Measurements from ENCODE around the gene GRID2.

GRID2 gene

DNA sequence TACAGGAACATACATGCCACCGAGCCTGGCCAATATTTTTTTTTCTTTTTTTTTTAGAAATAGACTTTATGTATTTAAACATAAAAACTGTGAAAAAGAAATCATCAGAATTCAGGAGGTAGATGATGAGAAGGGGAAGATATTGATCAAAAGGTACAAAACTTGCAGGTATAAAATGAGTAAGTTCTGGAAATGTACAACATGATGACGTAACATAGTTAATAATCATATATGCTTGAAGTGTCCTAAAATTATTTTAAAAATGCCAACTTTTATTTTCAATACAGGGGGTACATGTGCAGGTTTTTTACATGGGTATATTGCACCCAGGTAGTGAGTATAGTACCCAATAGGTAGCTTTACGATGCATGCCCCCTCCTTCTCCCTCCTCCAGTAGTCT, 337.6 kb downstream of the GRID2 start:
- DNase-seq = no peak
- H3K4me1 ChIP-seq (ENCODE audit: low read length) = no peaks in the 10 kb centered on the region
- H3K27me3 ChIP-seq (replicated peaks; ENCODE audit: insufficient read depth, low read length) = no peaks in the 10 kb centered on the region
- H4K20me1 ChIP-seq (ENCODE audit: insufficient read depth, low read length) = no peaks in the 10 kb centered on the region
- no peaks in the 10 kb centered on the region for H3F3A ChIP-seq (ENCODE audit: insufficient read depth, low read length)
- no peaks in the 10 kb centered on the region for H3K9me3 ChIP-seq (replicated peaks; ENCODE audit: insufficient read depth, low read length)
- H3K4me2 ChIP-seq (ENCODE audit: low read depth, low read length) = no peak overlapping the region
- H3K9ac ChIP-seq (ENCODE audit: low read length) = no peak overlapping the region
- H3K36me3 ChIP-seq (replicated peaks; ENCODE audit: insufficient read depth, low read length) = no peaks in the 10 kb centered on the region
- no peak overlapping the region for H3K27ac ChIP-seq (ENCODE audit: low read length)
- no peak overlapping the region for H3K4me3 ChIP-seq (ENCODE audit: low read length)
- H3K9me2 ChIP-seq (replicated peaks; ENCODE audit: insufficient read depth, low read length) = no peaks in the 10 kb centered on the region
- TF ChIP-seq EZH2 (optimal IDR thresholded peaks at IDR 0.05; ENCODE audit: low read depth, low read length) (no peak), CTCF (IDR thresholded peaks at IDR 0.05; ENCODE audit: low read length) (no peak), EZH2phosphoT487 (IDR thresholded peaks at IDR 0.05; ENCODE audit: low read length) (no peak)
- H2AFZ ChIP-seq (ENCODE audit: low read length) = no peak overlapping the region
- H3K79me2 ChIP-seq (ENCODE audit: low read length) = no peaks in the 10 kb centered on the region

DNA sequence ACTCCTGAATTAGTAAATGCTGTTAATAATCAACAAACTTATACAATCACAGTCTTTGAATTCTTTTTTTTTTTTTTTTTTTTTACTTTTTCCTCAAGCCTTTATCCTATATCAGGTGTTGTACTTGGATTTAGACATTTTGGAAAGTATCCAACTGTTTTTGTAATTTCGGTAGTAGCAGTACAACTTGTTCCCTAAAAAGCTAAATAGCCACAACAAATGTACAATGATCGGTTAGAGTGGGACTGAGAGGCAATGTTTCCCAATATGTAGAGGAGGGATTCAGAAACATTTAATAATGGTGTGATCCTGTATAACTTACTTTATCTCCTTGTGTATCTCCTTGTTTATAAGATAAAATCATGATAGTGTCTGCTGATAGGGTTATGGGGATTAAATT, 343.1 kb downstream of the GRID2 start:
- no peak for DNase-seq
- Histone ChIP-seq H3K4me2 (ENCODE audit: low read depth, low read length) (no peak overlapping the region), H3K9me2 (replicated peaks; ENCODE audit: insufficient read depth, low read length) (no peaks in the 10 kb centered on the region), H3K4me3 (ENCODE audit: low read length) (no peak overlapping the region), H3F3A (ENCODE audit: insufficient read depth, low read length) (no peaks in the 10 kb centered on the region), H3K9ac (ENCODE audit: low read length) (no peak overlapping the region), H2AFZ (ENCODE audit: low read length) (no peak overlapping the region), H3K9me3 (replicated peaks; ENCODE audit: insufficient read depth, low read length) (no peaks in the 10 kb centered on the region), H3K27me3 (replicated peaks; ENCODE audit: insufficient read depth, low read length) (no peaks in the 10 kb centered on the region), H3K36me3 (replicated peaks; ENCODE audit: insufficient read depth, low read length) (no peaks in the 10 kb centered on the region), H3K4me1 (ENCODE audit: low read length) (no peaks in the 10 kb centered on the region), H3K79me2 (ENCODE audit: low read length) (no peaks in the 10 kb centered on the region), H3K27ac (ENCODE audit: low read length) (no peak overlapping the region), H4K20me1 (ENCODE audit: insufficient read depth, low read length) (no peaks in the 10 kb centered on the region)
- no peak for TF ChIP-seq EZH2 (optimal IDR thresholded peaks at IDR 0.05; ENCODE audit: low read depth, low read length)
- TF ChIP-seq CTCF (IDR thresholded peaks at IDR 0.05; ENCODE audit: low read length) = no peak
- TF ChIP-seq EZH2phosphoT487 (IDR thresholded peaks at IDR 0.05; ENCODE audit: low read length) = no peak

DNA sequence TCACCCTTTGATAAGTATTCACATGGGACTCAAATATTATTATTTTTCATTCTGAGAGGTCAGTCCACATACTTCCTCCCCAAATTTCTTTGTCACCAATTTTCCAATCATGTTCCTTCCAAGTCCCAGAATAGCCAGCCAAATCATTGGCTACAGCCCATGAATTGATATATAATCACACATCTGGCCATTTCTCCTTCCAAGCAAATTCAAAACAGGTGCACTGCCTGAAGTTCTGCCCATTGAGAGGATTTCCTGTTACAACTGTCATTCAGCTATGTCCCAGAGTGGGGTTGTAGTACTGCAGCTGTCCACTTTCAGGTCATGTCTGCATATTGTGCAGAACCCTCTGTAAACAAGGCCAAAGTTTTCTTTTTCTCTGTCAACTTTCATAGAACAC, 347.8 kb downstream of the GRID2 start:
- H3K4me3 ChIP-seq (ENCODE audit: low read length) = no peak overlapping the region
- no peaks in the 10 kb centered on the region for H3K79me2 ChIP-seq (ENCODE audit: low read length)
- no peak overlapping the region for H2AFZ ChIP-seq (ENCODE audit: low read length)
- no peaks in the 10 kb centered on the region for H4K20me1 ChIP-seq (ENCODE audit: insufficient read depth, low read length)
- H3K9me2 ChIP-seq (replicated peaks; ENCODE audit: insufficient read depth, low read length) = no peaks in the 10 kb centered on the region
- H3K36me3 ChIP-seq (replicated peaks; ENCODE audit: insufficient read depth, low read length) = no peaks in the 10 kb centered on the region
- H3K4me1 ChIP-seq (ENCODE audit: low read length) = no peaks in the 10 kb centered on the region
- H3K4me2 ChIP-seq (ENCODE audit: low read depth, low read length) = no peak overlapping the region
- no peaks in the 10 kb centered on the region for H3K9me3 ChIP-seq (replicated peaks; ENCODE audit: insufficient read depth, low read length)
- peak; percentile 8 for DNase-seq
- H3F3A ChIP-seq (ENCODE audit: insufficient read depth, low read length) = no peaks in the 10 kb centered on the region
- H3K27me3 ChIP-seq (replicated peaks; ENCODE audit: insufficient read depth, low read length) = no peaks in the 10 kb centered on the region
- no peak overlapping the region for H3K27ac ChIP-seq (ENCODE audit: low read length)
- no peak overlapping the region for H3K9ac ChIP-seq (ENCODE audit: low read length)
- no peak for TF ChIP-seq EZH2phosphoT487 (IDR thresholded peaks at IDR 0.05; ENCODE audit: low read length)
- TF ChIP-seq EZH2 (optimal IDR thresholded peaks at IDR 0.05; ENCODE audit: low read depth, low read length) = no peak
- no peak for TF ChIP-seq CTCF (IDR thresholded peaks at IDR 0.05; ENCODE audit: low read length)

Data from MM.1S (cell line).